HepG2 (cell line): ENCODE data around the gene SLC2A6. TPM values are rescaled to one million over a fixed set of nuclear protein-coding genes. Genes with fewer than 3 reads are reported as not detected.

Experiments used
- CBX2 ChIP-seq, 2 experiments: fragments of 200-600 bp in 1 of 2; sonication (generic); formaldehyde crosslinking in 1 of 2; IDR thresholded peaks; 2 replicates each; pipeline versions ENCODE4 v1.7.0 to v1.8.1; 2018 to 2022; ENCODE audit warnings: low read depth in 2 of 2, low read length in 1 of 2, mild to moderate bottlenecking in 1 of 2, missing genetic modification reagents in 1 of 2
- FIP1L1 ChIP-seq: fragments of 200-400 bp; formaldehyde crosslinking; IDR thresholded peaks from 2 replicates; pipeline ENCODE4 v1.6.1; 2018; ENCODE audit warnings: low read depth, mild to moderate bottlenecking, low read length, moderate library complexity, borderline replicate concordance; ENCODE audit not compliant: insufficient read depth
- FOXM1 ChIP-seq: sonication (generic); formaldehyde crosslinking; IDR thresholded peaks from 2 replicates; pipeline ENCODE4 v1.5.0; 2020; ENCODE audit warnings: missing genetic modification reagents
- KDM5B ChIP-seq: sonication (generic); formaldehyde crosslinking; IDR thresholded peaks from 2 replicates; pipeline ENCODE4 v1.4.0; 2020; ENCODE audit warnings: missing genetic modification reagents, mild to moderate bottlenecking, borderline replicate concordance
- LCORL ChIP-seq, 2 experiments: fragments of 450-650 bp in 1 of 2; sonication (generic) in 1 of 2; formaldehyde crosslinking in 1 of 2; IDR thresholded peaks; 2 replicates each; pipeline versions ENCODE4 v1.5.0 to v1.6.1; 2017 to 2020; ENCODE audit warnings: antibody characterized with exemption in 1 of 2, missing genetic modification reagents in 1 of 2
- POLR2G ChIP-seq: fragments of 200-400 bp; formaldehyde crosslinking; IDR thresholded peaks from 2 replicates; pipeline ENCODE4 v1.6.1; 2018; ENCODE audit warnings: mild to moderate bottlenecking, low read depth, low read length, moderate library complexity
- SAFB2 ChIP-seq: sonication (generic); formaldehyde crosslinking; IDR thresholded peaks from 2 replicates; pipeline ENCODE4 v1.5.1; 2020; ENCODE audit warnings: missing genetic modification reagents, low read depth, mild to moderate bottlenecking, borderline replicate concordance
- ZMYM4 ChIP-seq: sonication (generic); formaldehyde crosslinking; IDR thresholded peaks from 2 replicates; pipeline ENCODE4 v1.8.1; 2023; ENCODE audit warnings: mild to moderate bottlenecking, missing genetic modification reagents
- ZNF121 ChIP-seq: sonication (generic); formaldehyde crosslinking; IDR thresholded peaks from 2 replicates; pipeline ENCODE4 v1.5.0; 2020; ENCODE audit warnings: mild to moderate bottlenecking, missing genetic modification reagents
- ZNF281 ChIP-seq: sonication (generic); formaldehyde crosslinking; IDR thresholded peaks from 2 replicates; pipeline ENCODE4 v1.4.0; 2020; ENCODE audit warnings: missing genetic modification reagents, borderline replicate concordance
- ZNF598 ChIP-seq: sonication (generic); formaldehyde crosslinking; IDR thresholded peaks from 2 replicates; pipeline ENCODE4 v1.5.1; 2020; ENCODE audit warnings: mild to moderate bottlenecking, missing genetic modification reagents, borderline replicate concordance
- ZNF746 ChIP-seq: sonication (generic); formaldehyde crosslinking; IDR thresholded peaks from 2 replicates; pipeline ENCODE4 v1.8.0; 2022; ENCODE audit warnings: mild to moderate bottlenecking, missing genetic modification reagents
- ZNF777 ChIP-seq: sonication (generic); formaldehyde crosslinking; IDR thresholded peaks from 2 replicates; pipeline ENCODE4 v1.4.0; 2020; ENCODE audit warnings: missing genetic modification reagents
- ZNF841 ChIP-seq: sonication (generic); formaldehyde crosslinking; IDR thresholded peaks from 2 replicates; pipeline ENCODE4 v1.8.1; 2023; ENCODE audit warnings: missing genetic modification reagents, borderline replicate concordance
- ZSCAN21 ChIP-seq: sonication (generic); formaldehyde crosslinking; IDR thresholded peaks from 2 replicates; pipeline ENCODE4 v1.8.0; 2022; ENCODE audit warnings: mild to moderate bottlenecking, missing genetic modification reagents, moderate library complexity, borderline replicate concordance
- polyA plus RNA-seq, 8 experiments: library from polyadenylated mRNA; depleted of rRNA in 3 of 8; stranded (reverse) in 7 of 8; unstranded in 1 of 8; fragments of >200 nt; fragmentation: Illumina TruSeq in 4 of 8; extraction: Trizol in 4 of 8; gene quantifications; 2 replicates each; pipeline versions ENCODE4 v1.2.1 to v1.2.3, GENCODE V29; 2011 to 2016; ENCODE audit warnings: low read depth in 4 of 8, missing spikeins in 1 of 8, mixed read lengths in 1 of 8; ENCODE audit not compliant: insufficient read depth in 1 of 8
- total RNA-seq, 5 experiments: library from RNA; depleted of rRNA; stranded (reverse); fragments of >200 nt; fragmentation: Illumina TruSeq; extraction: Trizol; gene quantifications; 2 replicates each; pipeline ENCODE4 v1.2.3, GENCODE V29; 2016; ENCODE audit warnings: low read depth in 1 of 5
- TF ChIP-seq, protein P1 (sequence below): sonication (generic); formaldehyde crosslinking; IDR thresholded peaks from 2 replicates; pipeline ENCODE4 v1.4.0; 2020; ENCODE audit warnings: missing genetic modification reagents
- TF ChIP-seq, protein P2 (sequence below): sonication (generic); formaldehyde crosslinking; IDR thresholded peaks from 2 replicates; pipeline ENCODE4 v1.9.0; 2022; ENCODE audit warnings: missing genetic modification reagents, mild to moderate bottlenecking, borderline replicate concordance
- TF ChIP-seq, protein P3 (sequence below): sonication (generic); formaldehyde crosslinking; IDR thresholded peaks from 2 replicates; pipeline ENCODE4 v1.5.0; 2020; ENCODE audit warnings: missing genetic modification reagents

The SLC2A6 gene
- total and polyA plus RNA-seq, 2 of the 13 experiments (the other 11 are each of a cell fraction or from before 2014, with no cell fraction given) = 4.1 to 15.0 TPM

DNA sequence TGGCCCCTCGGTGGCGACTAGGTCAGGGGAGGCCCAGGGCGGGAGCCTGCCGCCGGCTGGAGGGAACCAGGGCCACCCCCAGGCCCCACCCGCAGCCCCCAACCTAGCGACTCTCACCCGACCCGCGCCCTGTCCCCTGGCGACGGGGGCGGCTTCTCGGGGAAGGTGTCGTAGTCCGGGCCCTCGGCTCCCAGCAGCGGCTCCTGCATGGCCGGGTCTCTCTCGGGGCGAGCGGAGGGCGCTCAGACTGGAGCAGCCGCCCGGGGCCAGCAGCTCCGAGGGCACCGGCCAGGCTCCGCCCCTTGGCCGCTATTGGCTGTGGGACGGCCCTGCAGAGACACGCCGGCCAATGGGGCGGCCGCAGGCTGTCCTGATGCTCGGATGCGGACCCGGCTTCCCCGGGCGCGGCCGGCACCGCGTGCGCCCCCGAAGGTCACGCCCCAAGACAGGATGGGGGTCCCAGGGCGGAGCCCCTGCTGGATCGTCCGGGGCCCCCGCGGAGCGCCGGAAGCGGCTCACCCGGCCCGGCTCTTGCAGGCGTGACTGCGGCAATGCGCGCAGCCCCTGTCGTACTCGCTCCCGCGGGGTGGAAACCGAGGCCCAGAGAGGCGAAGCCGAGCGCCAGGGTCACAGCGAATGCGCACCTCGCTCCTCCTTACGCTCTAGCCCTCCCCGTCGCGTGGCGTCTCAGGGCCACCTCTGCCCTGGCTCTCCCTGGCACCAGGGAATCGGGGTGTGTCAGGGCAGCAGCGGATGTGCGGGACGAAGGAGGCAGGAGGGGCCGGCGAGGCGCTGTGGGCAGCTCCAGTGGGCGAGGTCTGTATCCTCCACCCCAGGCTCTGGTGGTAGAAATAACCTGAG lies at the start of gene SLC2A6 (continued):
- TF ChIP-seq, protein P1, sequence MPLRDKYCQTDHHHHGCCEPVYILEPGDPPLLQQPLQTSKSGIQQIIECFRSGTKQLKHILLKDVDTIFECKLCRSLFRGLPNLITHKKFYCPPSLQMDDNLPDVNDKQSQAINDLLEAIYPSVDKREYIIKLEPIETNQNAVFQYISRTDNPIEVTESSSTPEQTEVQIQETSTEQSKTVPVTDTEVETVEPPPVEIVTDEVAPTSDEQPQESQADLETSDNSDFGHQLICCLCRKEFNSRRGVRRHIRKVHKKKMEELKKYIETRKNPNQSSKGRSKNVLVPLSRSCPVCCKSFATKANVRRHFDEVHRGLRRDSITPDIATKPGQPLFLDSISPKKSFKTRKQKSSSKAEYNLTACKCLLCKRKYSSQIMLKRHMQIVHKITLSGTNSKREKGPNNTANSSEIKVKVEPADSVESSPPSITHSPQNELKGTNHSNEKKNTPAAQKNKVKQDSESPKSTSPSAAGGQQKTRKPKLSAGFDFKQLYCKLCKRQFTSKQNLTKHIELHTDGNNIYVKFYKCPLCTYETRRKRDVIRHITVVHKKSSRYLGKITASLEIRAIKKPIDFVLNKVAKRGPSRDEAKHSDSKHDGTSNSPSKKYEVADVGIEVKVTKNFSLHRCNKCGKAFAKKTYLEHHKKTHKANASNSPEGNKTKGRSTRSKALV = peak; percentile 59; the same call in 1 of the 2 replicates
- TF ChIP-seq LCORL (IDR thresholded peaks at IDR 0.05) (no peak), LCORL (CRISPR knock-in tag; IDR thresholded peaks at IDR 0.05) (no peak; the same call in 1 of the 2 replicates), ZNF841 (no peak), SAFB2 (CRISPR knock-in tag) (no peak), ZNF746 (0 out of 2 replicates have a peak, but pooled peaks have one; percentile 29), ZNF121 (CRISPR knock-in tag) (no peak), ZNF598 (no peak; the same call in 1 of the 2 replicates), FOXM1 (CRISPR knock-in tag) (no peak), CBX2 (IDR thresholded peaks at IDR 0.05; ENCODE audit: low read depth, low read length) (no peak), CBX2 (CRISPR knock-in tag; IDR thresholded peaks at IDR 0.05; ENCODE audit: low read depth) (no peak), ZNF777 (CRISPR knock-in tag) (peak; percentile 46; the same call in 1 of the 2 replicates), KDM5B (CRISPR knock-in tag) (peak; percentile 93; the same call in 1 of the 2 replicates), POLR2G (peak; percentile 77), FIP1L1 (no peak), ZMYM4 (CRISPR knock-in tag) (peak; percentile 41; the same call in 1 of the 2 replicates), ZSCAN21 (CRISPR knock-in tag) (no peak), ZNF281 (no peak)
- TF ChIP-seq, protein P2, sequence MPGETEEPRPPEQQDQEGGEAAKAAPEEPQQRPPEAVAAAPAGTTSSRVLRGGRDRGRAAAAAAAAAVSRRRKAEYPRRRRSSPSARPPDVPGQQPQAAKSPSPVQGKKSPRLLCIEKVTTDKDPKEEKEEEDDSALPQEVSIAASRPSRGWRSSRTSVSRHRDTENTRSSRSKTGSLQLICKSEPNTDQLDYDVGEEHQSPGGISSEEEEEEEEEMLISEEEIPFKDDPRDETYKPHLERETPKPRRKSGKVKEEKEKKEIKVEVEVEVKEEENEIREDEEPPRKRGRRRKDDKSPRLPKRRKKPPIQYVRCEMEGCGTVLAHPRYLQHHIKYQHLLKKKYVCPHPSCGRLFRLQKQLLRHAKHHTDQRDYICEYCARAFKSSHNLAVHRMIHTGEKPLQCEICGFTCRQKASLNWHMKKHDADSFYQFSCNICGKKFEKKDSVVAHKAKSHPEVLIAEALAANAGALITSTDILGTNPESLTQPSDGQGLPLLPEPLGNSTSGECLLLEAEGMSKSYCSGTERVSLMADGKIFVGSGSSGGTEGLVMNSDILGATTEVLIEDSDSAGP = peak; percentile 34; the same call in 1 of the 2 replicates
- TF ChIP-seq, protein P3, sequence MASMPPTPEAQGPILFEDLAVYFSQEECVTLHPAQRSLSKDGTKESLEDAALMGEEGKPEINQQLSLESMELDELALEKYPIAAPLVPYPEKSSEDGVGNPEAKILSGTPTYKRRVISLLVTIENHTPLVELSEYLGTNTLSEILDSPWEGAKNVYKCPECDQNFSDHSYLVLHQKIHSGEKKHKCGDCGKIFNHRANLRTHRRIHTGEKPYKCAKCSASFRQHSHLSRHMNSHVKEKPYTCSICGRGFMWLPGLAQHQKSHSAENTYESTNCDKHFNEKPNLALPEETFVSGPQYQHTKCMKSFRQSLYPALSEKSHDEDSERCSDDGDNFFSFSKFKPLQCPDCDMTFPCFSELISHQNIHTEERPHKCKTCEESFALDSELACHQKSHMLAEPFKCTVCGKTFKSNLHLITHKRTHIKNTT = no peak
